HG03460 (cell line): ENCODE measurements around the gene FOS.
"Not testable (repeated sequence)": the region's sequence is repeated elsewhere in the genome, so short reads cannot be mapped to it uniquely, and the experiment has no call there.

Experiments used
- ATAC-seq: cut with Tn5 transposase; IDR thresholded peaks from one replicate; pipeline ENCODE4 v1.9.1; 2021; ENCODE audit not compliant: unreplicated experiment

Gene FOS

DNA sequence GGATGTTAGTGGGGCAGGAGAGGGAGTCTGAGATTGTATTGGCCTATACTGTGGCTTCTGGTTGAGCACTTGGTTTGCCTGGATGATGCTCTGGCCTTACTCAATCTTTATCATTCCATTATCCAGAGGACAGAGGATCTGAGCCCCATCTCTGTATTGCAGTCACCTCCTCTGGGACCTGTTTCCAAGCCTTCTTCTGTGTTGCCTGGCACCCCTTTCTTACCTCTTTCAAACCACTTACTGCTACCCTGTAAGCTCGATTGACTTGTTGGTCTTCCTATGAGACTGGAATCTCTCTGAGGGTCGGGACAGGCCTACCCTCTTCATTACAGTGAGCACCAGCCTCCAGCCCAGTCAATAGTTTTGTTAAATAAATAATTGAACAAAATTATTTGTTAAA is 3.0 kb upstream of the FOS start:
- ATAC-seq: no peak

DNA sequence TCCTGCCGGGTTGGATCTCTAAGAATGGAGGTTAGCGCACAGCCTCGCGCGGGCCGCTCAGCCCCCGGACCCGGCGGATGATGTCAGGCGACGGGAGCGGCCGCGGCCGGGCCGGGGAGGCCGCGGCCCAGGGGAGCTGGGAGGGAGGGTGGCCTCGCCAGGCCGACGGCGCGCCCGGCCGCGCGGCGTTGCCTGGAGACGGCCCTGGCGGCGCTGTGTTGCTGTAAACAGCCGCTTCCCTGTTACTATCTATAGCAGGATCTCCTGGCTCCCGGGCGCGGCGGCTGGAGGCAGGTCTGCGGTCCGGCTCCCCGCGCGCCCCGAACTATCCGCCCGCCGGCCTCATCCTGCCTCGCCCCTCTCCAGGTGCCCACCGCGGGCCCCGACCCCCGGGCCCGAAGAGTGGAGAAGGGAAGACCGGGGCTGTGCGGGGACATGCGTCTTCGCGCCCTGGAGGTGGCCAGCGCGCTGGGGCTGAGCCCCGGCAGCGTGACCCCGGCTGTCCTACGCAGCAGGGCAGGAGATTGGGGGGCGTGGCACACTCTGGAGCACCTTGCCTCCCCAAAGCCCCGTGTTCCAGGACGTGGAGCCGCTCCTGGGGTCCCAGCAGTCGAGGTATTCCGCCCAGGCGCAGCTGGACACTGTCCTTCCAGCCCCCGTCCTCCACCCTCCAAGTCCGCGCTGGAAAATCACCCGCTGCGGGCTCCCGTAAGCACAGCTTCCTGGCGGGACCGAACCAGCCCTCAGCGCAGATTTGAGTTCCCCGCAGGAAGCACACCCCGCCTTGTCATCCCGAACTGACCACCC is 1.4 kb upstream of the FOS start:
- ATAC-seq: no peak

DNA sequence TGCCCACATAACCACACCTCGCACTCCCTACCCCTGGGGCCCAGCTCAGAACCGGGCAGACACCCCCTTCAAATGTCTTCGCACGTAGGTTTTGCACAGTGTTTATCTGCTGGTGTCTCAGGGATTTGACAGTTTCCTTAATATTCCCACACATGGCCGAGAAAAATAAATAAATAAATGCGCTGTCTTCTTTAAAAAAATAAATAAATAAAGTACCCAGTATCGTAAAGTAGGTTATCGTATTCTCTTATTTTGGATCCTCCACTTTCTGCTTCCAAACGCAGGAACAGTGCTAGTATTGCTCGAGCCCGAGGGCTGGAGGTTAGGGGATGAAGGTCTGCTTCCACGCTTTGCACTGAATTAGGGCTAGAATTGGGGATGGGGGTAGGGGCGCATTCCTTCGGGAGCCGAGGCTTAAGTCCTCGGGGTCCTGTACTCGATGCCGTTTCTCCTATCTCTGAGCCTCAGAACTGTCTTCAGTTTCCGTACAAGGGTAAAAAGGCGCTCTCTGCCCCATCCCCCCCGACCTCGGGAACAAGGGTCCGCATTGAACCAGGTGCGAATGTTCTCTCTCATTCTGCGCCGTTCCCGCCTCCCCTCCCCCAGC is 710 bp upstream of the FOS start:
- ATAC-seq: no peak

DNA sequence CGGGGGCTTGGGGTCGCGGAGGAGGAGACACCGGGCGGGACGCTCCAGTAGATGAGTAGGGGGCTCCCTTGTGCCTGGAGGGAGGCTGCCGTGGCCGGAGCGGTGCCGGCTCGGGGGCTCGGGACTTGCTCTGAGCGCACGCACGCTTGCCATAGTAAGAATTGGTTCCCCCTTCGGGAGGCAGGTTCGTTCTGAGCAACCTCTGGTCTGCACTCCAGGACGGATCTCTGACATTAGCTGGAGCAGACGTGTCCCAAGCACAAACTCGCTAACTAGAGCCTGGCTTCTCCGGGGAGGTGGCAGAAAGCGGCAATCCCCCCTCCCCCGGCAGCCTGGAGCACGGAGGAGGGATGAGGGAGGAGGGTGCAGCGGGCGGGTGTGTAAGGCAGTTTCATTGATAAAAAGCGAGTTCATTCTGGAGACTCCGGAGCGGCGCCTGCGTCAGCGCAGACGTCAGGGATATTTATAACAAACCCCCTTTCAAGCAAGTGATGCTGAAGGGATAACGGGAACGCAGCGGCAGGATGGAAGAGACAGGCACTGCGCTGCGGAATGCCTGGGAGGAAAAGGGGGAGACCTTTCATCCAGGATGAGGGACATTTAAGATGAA is 630 bp downstream of the FOS start:
- no peak for ATAC-seq

DNA sequence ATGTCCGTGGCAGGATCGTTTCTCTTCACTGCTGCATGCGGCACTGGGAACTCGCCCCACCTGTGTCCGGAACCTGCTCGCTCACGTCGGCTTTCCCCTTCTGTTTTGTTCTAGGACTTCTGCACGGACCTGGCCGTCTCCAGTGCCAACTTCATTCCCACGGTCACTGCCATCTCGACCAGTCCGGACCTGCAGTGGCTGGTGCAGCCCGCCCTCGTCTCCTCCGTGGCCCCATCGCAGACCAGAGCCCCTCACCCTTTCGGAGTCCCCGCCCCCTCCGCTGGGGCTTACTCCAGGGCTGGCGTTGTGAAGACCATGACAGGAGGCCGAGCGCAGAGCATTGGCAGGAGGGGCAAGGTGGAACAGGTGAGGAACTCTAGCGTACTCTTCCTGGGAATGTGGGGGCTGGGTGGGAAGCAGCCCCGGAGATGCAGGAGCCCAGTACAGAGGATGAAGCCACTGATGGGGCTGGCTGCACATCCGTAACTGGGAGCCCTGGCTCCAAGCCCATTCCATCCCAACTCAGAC is 1.2 kb downstream of the FOS start:
- ATAC-seq: no peak

DNA sequence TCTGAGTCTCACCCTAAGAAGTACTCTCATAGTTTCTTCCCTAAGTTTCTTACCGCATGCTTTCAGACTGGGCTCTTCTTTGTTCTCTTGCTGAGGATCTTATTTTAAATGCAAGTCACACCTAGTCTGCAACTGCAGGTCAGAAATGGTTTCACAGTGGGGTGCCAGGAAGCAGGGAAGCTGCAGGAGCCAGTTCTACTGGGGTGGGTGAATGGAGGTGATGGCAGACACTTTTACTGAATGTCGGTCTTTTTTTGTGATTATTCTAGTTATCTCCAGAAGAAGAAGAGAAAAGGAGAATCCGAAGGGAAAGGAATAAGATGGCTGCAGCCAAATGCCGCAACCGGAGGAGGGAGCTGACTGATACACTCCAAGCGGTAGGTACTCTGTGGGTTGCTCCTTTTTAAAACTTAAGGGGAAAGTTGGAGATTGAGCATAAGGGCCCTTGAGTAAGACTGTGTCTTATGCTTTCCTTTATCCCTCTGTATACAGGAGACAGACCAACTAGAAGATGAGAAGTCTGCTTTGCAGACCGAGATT is 1.7 kb downstream of the FOS start:
- ATAC-seq: no peak

DNA sequence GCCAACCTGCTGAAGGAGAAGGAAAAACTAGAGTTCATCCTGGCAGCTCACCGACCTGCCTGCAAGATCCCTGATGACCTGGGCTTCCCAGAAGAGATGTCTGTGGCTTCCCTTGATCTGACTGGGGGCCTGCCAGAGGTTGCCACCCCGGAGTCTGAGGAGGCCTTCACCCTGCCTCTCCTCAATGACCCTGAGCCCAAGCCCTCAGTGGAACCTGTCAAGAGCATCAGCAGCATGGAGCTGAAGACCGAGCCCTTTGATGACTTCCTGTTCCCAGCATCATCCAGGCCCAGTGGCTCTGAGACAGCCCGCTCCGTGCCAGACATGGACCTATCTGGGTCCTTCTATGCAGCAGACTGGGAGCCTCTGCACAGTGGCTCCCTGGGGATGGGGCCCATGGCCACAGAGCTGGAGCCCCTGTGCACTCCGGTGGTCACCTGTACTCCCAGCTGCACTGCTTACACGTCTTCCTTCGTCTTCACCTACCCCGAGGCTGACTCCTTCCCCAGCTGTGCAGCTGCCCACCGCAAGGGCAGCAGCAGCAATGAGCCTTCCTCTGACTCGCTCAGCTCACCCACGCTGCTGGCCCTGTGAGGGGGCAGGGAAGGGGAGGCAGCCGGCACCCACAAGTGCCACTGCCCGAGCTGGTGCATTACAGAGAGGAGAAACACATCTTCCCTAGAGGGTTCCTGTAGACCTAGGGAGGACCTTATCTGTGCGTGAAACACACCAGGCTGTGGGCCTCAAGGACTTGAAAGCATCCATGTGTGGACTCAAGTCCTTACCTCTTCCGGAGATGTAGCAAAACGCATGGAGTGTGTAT is 2.4 kb downstream of the FOS start:
- ATAC-seq: no peak

DNA sequence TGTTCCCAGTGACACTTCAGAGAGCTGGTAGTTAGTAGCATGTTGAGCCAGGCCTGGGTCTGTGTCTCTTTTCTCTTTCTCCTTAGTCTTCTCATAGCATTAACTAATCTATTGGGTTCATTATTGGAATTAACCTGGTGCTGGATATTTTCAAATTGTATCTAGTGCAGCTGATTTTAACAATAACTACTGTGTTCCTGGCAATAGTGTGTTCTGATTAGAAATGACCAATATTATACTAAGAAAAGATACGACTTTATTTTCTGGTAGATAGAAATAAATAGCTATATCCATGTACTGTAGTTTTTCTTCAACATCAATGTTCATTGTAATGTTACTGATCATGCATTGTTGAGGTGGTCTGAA is 3.0 kb downstream of the FOS start:
- ATAC-seq: no peak

DNA sequence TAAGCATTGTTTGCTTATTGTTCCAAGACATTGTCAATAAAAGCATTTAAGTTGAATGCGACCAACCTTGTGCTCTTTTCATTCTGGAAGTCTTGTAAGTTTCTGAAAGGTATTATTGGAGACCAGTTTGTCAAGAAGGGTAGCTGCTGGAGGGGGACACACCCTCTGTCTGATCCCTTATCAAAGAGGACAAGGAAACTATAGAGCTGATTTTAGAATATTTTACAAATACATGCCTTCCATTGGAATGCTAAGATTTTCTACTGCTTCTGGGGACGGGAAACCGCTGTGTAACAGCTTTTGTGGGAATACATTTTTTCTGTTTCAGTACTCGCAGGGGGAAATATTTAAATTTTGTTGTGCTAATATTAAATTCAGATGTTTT is 3.5 kb downstream of the FOS start:
- no peak for ATAC-seq

DNA sequence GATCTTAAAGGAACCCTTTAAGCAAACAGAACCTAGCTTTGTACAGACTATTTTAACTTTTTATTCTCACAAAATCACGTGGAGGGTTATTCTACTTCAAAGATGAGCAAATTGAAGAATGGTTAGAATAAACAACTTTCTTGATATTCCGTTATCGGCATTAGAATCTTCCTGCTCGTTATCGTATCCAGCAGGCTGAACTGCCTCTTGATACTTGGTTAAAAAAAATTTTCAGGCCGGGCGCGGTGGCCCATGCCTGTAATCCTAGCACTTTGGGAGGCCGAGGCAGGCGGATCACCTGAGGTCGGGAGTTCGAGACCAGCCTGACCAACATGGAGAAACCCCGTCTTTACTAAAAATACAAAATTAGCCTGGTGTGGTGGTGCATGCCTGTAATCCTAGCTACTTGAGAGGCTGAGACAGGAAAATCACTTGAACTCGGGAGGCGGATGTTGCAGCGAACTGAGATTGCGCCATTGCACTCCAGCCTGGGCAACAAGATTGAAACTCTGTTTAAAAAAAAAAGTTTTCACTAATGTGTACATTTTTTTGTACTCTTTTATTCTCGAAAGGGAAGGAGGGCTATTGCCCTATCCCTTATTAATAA is 4.0 kb downstream of the FOS start:
- ATAC-seq: not testable (repeated sequence)

DNA sequence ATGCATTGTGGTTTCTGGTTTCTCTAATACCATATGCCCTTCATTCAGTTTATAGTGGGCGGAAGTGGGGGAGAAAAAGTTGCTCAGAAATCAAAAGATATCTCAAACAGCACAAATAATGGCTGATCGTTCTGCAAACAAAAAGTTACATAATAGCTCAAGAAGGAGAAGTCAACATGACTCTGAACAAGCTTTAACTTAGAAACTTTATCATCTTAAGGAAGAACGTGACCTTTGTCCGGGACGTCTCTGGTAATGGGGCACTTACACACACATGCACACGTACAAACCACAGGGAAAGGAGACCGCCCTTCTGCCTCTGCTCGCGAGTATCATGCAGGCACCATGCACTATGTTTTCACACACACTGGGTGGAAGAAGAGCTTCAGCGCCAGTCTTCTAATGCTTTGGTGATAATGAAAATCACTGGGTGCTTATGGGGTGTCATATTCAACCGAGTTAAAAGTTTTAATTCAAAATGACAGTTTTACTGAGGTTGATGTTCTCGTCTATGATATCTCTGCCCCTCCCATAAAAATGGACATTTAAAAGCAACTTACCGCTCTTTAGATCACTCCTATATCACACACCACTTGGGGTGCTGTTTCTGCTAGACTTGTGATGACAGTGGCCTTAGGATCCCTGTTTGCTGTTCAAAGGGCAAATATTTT is 4.7 kb downstream of the FOS start:
- ATAC-seq: no peak

DNA sequence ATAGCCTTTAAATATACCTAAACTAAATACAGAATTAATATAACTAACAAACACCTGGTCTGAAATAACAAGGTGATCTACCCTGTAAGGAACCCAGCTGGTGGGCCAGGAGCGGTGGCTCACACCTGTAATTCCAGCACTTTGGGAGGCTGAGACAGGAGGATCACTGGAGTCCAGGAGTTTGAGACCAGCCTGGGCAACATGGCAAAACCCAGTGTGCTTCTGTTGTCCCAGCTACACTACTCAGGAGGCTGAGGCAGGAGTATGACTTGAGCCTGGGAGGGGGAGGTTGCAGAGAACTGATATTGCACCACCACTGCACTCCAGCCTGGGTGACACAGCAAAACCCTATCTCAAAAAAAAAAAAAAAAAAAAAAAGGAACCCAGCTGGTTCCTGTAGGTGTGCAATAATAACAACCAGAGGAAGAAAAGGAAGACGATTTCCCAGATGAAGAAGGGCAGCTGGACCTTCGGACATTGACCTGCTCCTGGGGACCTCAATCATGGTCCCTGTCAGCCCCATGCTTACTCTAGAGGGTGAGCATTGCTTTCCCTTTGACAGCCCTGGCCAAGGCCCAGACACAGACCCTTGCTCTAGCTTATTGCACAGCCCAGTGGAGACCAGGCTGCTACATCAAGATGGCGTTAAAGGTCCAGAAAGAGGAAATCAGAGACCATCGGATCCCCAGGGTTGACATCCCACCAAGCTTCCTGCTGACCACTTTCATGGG is 5.4 kb downstream of the FOS start:
- ATAC-seq: no peak

DNA sequence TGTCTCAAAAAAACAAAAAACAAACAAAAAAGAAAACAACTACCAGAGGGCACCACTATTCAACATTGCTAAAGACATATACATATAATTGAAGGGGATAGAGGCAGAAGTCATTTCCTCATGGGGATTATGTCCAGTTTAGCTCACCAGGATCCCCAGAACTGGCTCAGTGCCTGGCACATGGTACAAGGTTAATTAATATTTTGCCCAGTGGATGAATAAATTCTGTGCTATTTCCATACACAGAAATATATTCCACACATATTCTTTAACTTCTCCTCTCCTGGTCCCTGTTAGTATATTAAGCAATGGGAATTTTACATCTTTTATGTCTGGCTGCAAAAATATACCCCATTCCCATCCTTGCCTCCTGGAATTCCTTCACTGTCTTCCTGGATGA is 6.7 kb downstream of the FOS start:
- no peak for ATAC-seq

DNA sequence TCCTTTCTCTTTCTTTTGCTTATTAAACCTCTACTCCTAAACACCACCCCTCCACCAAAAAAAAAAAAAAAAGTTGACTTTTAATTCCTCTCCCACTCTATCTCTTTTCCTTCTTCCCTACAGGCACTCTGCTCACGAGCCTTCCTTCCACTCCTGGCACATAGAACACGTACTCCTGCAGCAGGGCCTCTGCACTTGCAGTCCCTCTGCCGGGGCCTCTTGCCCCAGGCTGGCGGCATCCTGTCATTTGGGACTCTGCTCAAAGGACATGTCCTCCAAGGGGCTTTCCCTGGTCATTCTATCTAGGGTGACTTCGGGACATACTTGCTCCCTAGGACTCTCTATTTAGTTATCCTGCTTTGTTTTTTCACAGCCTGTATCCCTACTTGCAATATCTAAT is 7.7 kb downstream of the FOS start:
- ATAC-seq: no peak

DNA sequence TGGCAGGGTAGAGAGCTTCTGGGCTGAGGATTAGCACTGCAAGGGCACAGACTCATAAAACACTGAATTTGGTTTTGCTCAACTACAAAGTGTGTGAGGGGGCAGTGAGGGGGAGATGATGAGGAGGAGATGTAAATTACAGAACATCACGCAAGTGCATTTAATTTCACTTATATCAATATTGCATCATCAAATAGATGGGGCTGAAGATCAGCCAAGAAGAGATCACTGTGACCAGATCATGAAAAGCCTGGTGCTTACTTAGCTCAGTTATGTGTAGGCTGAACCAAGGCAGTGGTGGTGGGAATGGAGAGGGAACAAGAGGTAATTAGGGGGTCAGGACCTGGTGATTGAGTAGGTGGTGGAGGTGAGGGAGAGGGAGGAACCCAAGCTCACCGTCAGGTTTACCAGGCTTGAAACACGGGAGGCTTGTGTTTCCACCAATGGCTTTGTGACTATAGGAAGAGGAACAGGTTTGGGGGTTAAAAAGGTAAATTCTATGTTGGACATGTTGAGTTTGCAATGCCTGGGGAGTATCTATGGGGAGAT is 11.3 kb downstream of the FOS start:
- ATAC-seq: no peak

DNA sequence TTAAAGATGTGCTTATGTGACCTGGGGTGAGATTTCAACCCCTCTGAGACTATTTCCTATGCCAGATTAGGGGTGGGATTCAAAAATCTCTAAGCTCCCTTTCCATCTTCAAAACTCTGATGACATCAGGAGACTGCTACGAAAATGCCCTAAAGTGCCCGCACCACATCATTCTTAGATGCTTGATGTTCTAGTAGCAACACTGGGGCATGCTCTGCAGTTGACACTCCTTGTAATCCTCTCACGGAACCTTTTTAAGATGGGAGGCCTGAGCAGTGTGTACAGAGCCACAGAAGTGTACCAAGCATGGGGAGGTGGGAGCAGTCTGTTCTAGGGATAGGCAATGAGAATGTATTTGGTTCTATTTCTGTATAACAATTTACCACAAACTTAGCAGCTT is 12.2 kb downstream of the FOS start:
- ATAC-seq: no peak

DNA sequence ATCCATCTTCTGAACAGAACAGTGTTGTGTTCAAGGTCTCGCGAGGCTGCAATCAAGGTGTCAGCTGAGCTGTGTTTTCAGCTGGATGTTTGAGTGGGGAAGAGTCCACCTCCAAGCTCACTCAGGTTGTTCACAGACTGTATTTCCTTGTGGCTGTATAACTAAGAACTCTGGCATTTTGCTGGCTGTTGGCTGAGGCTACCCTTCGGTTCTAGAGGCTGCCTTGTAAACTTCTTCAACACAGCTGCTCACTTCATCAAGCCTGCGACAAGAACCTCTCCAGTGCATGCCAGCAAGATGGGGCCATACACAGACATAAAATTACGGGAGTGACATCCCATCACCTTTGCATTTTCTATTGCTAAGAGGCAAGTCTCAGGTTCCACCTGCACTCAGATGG is 12.7 kb downstream of the FOS start:
- no peak for ATAC-seq

DNA sequence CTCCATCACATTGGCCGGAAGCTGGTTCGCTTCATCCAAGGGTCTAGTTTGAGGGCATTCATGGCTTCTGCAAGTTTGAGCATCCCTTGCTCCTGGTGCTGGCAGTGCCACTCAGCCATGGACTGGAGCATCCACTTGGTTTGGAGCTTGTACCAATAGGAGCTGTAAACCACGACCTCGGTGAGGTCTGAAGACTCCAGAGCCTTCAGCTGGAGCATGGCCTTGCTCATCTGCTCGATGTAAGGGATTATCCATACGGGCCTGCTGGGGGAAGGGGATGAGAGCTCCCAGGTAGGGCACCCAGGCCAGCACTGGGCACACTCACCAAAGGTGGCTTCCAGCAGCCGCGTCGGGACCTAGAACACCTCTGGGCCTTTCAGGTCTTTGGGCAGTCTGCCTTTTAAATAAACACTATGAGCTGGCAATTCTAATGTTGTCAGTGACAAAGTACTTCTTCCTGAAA is 13.5 kb downstream of the FOS start:
- ATAC-seq: no peak

DNA sequence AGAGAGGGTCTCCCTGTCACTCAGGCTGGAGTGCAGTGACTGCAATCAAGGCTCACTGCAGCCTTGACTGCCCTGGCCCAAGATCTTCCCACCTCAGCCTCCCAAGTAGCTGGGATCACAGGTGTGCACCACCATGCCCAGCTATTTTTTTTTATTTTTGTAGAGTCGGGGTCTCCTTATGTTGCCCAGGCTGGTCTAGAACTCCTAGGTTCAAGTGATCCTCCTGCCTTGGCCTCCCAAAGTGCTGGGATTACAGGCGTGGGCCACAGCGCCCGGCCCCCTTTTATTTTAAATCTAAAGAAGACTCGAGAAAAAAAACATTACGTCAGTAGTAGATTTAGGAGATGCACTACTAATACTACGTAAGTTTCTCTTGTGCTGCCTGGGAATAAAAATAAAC is 14.3 kb downstream of the FOS start:
- no peak for ATAC-seq
